ENCODE results near the gene MYZAP. TPM values are rescaled to one million over a fixed set of nuclear protein-coding genes. Genes with fewer than 3 reads are reported as not detected.

MYZAP gene
- total and polyA plus RNA-seq, 2 of the 4 experiments (the other 2 are of a cell fraction) = not detected

DNA sequence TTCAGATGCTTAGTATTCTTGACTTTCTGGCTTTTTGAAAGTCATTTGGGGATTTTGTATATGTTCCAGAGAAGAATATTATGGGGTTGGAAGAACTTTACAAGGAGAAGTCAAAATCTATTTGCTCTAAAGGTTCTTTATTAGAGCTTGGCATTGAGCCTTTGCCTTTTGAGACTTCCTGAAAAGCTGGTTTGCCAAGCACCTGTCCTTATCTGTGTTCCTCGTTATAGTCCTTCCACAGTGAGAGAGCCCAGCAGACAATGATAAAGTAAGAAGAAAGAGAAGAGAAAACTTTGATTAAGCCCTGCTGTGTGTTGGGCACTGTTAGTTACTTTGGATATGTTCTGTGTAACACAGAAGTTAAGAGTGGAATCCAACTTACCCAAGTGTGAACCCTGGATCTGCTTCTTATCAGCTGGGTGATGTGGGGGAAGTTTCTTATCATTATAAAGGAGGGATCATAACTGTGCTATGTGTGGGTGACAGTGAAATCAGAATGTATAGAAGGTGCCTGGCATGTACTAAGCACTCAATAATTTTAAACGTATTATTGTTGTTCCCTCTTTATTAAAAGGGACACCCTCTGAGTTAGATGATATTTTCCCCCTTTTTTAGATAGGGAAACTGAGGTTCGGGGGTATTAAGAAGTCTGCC is 70.5 kb downstream of the MYZAP start:
- Histone ChIP-seq H3K9ac (ENCODE audit: low read depth, low read length) (no peak overlapping the region), H3K4me2 (ENCODE audit: low read depth, low read length) (no peak overlapping the region), H3K4me1 (ENCODE audit: control insufficient read depth, insufficient read depth, low read length) (no peaks in the 10 kb centered on the region), H3K9me3 (ENCODE audit: control insufficient read depth, insufficient read depth, low read length) (no peaks in the 10 kb centered on the region), H3K23ac (ENCODE audit: low read depth, low read length) (no peak overlapping the region), H4K8ac (ENCODE audit: low read depth in 2 of 2, low read length in 2 of 2) (no peak overlapping the region), H3K36me3 (ENCODE audit: control insufficient read depth, insufficient read depth, low read length) (no peaks in the 10 kb centered on the region), H4K5ac (ENCODE audit: low read depth, low read length) (no peak overlapping the region), H2BK15ac (ENCODE audit: low read depth, low read length) (no peak overlapping the region), H3K56ac (ENCODE audit: extremely low read depth, insufficient read depth, low read length) (no peak overlapping the region), H2AFZ (replicated peaks; ENCODE audit: low read length, poor library complexity) (no peak overlapping the region), H3K18ac (ENCODE audit: low read depth, low read length) (no peak overlapping the region), H2BK20ac (ENCODE audit: low read depth, low read length) (no peak overlapping the region), H2BK5ac (ENCODE audit: low read depth, low read length, poor library complexity, severe bottlenecking) (no peak overlapping the region), H3K9me1 (ENCODE audit: insufficient read depth, low read length) (no peaks in the 10 kb centered on the region), H3K27me3 (ENCODE audit: control insufficient read depth, insufficient read depth, low read length) (peaks cover 14% of the 10 kb centered on the region), H3K14ac (replicated peaks; ENCODE audit: low read depth, low read length) (no peak overlapping the region), H3K4ac (ENCODE audit: low read depth, low read length) (no peak overlapping the region), H2BK120ac (ENCODE audit: low read depth, low read length) (no peak overlapping the region), H2AK9ac (replicated peaks; ENCODE audit: low read depth, low read length, poor library complexity) (no peak overlapping the region), H2AK5ac (ENCODE audit: low read depth, low read length) (no peak overlapping the region), H3K4me3 (ENCODE audit: insufficient read depth, low read depth, low read length) (no peak overlapping the region), H3K27ac (ENCODE audit: insufficient read depth, low read length) (no peak overlapping the region), H4K91ac (ENCODE audit: insufficient read depth, low read depth, low read length) (no peak overlapping the region), H3K79me1 (ENCODE audit: low read depth in 1 of 2, low read length in 2 of 2) (no peaks in the 10 kb centered on the region), H4K20me1 (ENCODE audit: insufficient read depth, low read length) (no peaks in the 10 kb centered on the region)
- WGBS, 2 experiments (ENCODE audit: extremely low coverage in 2 of 2, insufficient read length in 1 of 2) = no CpG with 5 or more reads among the region's 3 CpGs
- BruUV-seq (replicated peaks) = no TSS peak
- ChIA-PET CTCF (no interaction called here), POLR2A (ENCODE audit: unreplicated experiment) (no interaction called here)
- no peak for TF ChIP-seq RCOR1 (IDR thresholded peaks at IDR 0.05; ENCODE audit: insufficient replicate concordance, low read length)
- TF ChIP-seq MAZ (IDR thresholded peaks at IDR 0.05; ENCODE audit: borderline replicate concordance, low read depth, low read length) = no peak
- TF ChIP-seq RAD21 (IDR thresholded peaks at IDR 0.05; ENCODE audit: low read length) = no peak
- TF ChIP-seq NFE2L2 (IDR thresholded peaks at IDR 0.05; ENCODE audit: low read depth, low read length) = no peak
- TF ChIP-seq SMC3 (IDR thresholded peaks at IDR 0.05; ENCODE audit: low read depth, low read length) = no peak
- TF ChIP-seq ELK1 (IDR thresholded peaks at IDR 0.05; ENCODE audit: borderline replicate concordance, low read depth, low read length) = no peak
- TF ChIP-seq FOS (IDR thresholded peaks at IDR 0.05; ENCODE audit: low read depth, low read length) = no peak
- no peak for TF ChIP-seq CHD1 (IDR thresholded peaks at IDR 0.05; ENCODE audit: low read depth, low read length)
- no peak for TF ChIP-seq BHLHE40 (IDR thresholded peaks at IDR 0.05; ENCODE audit: low read depth, low read length)
- no peak for TF ChIP-seq MAFK (IDR thresholded peaks at IDR 0.05; ENCODE audit: low read depth, low read length)
- no peak for TF ChIP-seq USF2 (IDR thresholded peaks at IDR 0.05; ENCODE audit: low read depth, low read length)
- TF ChIP-seq RFX5 (IDR thresholded peaks at IDR 0.05; ENCODE audit: low read depth, low read length) = no peak
- no peak for ATAC-seq (ENCODE audit: low read depth)
- DNase-seq = no peak
- intact Hi-C loops (cut with micrococcal nuclease) = loop anchor here (10.0 kb wide), 1 partner anchor 413 kb away; no protein-coding TSS in a partner anchor
- dilution Hi-C loops (cut with HindIII; ENCODE audit: low sequenced_read_pairs, unreplicated experiment) = no loop called here
- in situ Hi-C loops (cut with MboI; ENCODE audit: low sequenced_read_pairs) = loop anchor here (10.0 kb wide), 1 partner anchor 203 kb away; no protein-coding TSS in a partner anchor
